EH (cell line): ENCODE results near the gene HOXC13.

Experiments used
- DNase-seq: peaks from one replicate; pipeline ENCODE4 v3.0.0-alpha.2; 2015; ENCODE audit warnings: low read depth

The HOXC13 gene, protein sequence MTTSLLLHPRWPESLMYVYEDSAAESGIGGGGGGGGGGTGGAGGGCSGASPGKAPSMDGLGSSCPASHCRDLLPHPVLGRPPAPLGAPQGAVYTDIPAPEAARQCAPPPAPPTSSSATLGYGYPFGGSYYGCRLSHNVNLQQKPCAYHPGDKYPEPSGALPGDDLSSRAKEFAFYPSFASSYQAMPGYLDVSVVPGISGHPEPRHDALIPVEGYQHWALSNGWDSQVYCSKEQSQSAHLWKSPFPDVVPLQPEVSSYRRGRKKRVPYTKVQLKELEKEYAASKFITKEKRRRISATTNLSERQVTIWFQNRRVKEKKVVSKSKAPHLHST

GRCh38 chr12:53938326-53939140, at the start of gene HOXC13:
TSS of gene HOXC13 (plus strand) at chr12:53938831. CDS start at chr12:53938907, 76 bp downstream.
- DNase-seq, result peak; percentile 76

DNA sequence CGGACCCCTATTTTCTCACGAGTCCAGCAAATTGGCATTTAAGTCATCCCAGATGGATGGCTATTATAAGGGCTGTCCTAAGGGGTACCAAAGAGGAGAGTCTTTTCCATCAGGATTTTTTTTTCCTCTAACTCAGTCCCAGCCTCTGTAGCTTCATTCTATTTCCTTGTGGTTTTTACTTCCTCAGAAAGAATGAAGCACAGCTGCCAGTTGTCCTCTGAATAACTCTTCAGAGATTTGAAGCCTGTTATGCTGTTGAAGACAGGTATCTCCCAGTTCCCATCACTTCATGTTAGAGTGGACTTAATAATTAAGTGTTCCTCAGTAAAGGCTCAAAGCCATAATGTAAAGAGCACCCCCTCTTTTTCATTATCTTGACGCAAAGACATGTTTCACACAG, 48.5 kb upstream of the HOXC13 start:
- no peak for DNase-seq

GRCh38 chr12:53892762-53893395, 45.8 kb upstream of the HOXC13 start:
- no peak for DNase-seq

GRCh38 chr12:53899230-53899629, 39.4 kb upstream of the HOXC13 start:
- DNase-seq, result no peak

- no peak for DNase-seq
These were observed 31.5 kb upstream of the HOXC13 start for GRCh38 chr12:53907103-53907502.

- no peak for DNase-seq
These were observed 21.6 kb upstream of the HOXC13 start for GRCh38 chr12:53916788-53917655.

DNA sequence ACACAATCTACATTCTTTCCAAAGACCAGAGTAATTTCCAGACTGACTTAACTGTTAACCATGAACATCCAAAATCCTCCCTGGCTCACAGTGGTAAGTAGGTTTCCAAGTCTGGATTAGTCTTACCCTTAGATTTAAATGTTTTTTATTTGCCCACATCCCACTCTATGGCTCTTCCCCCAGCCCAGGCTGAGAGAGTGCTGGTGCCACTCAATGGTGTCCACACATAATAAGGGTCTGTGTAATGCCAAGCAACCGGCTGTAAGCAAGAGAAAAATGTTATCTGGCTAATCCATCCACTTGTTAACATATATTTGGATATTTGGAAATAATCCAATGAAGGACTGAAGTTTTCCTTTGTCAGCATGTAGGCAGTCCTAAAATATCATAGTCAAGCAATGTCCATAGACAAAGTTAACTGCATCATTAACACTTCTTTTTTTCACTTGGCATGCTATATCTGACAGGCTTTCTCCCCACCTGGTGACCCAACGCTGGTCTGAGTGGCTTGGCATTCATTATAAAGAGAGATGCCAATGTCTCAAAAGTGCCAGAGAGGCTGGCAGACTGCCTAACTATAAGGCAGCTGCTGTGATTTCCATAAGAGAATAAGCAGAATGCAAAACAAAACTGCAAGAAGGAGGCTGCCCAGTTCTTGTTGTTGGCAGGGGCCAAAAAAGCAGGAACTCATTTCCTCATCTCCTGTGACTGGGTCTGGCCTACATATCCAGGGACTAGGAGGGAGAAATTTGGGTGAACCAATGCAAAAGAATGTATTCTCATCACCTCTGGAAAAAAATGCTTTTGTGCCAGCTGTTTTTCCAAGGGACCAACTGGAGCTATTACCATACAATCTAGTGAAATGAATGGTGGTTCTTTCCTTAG, 13.9 kb upstream of the HOXC13 start:
- no peak for DNase-seq

GRCh38 chr12:53927220-53928029, 11.2 kb upstream of the HOXC13 start:
- DNase-seq, result no peak

- DNase-seq, result no peak
These were observed 10.4 kb upstream of the HOXC13 start for GRCh38 chr12:53928054-53928835.

GRCh38 chr12:53929527-53929926, 9.1 kb upstream of the HOXC13 start:
- no peak for DNase-seq

- DNase-seq, result no peak
These were observed 7.9 kb upstream of the HOXC13 start for GRCh38 chr12:53930591-53931255.

DNA sequence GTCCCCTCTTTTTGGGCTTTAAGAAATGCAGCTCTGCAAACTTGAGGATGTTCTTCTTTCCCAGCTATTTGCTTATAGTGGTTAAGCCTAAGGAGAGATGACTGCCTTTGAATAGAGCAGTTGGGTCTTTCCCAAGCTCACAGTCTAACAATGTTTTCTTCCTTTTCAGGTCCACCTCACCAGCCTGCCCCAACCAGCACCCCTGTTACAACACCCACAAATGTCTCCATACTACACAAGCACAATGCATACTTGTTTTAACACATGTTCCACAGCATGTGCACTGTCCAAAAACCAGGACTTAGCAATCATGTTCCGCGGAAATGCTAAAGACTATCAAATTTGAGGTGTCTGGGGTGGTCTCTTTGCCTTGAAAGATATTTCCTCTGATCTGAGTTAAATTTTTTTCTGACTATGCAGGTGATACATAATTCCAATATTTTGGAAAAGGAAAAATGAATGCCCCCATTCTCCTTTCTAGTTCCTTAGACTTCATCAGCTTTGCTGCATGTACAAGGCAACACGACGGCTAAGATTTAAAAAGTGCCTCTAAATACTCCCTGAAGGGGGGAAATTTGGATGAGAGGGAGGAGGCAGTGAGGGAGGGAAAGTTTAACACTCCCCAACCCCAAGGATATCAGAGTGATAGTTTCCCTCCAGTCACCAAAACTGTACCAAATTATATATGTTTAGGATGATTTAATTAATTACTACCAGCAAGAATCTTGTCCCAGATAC, 6.6 kb upstream of the HOXC13 start:
- no peak for DNase-seq

DNA sequence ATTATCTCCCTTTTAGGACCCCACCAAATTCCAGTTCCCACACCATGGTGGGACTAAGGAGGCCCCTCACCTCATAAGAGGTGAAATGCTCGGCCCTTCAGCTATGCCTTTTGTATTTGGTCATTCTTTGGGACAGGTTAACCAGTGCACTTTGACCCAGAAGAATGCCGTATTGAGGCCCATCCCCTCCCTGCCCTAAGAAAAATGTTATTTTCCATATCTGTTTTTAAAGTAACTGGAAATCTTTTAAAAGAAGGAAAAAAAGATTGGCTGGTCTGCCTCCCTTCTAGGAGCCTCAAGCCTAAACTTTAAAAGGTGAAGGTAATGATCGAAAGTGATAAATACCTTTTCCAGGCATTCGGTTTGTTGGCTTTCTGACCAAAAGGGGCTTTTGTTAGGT, 5.7 kb upstream of the HOXC13 start:
- DNase-seq, result no peak

GRCh38 chr12:53935383-53936341, 3.0 kb upstream of the HOXC13 start:
- no peak for DNase-seq

DNA sequence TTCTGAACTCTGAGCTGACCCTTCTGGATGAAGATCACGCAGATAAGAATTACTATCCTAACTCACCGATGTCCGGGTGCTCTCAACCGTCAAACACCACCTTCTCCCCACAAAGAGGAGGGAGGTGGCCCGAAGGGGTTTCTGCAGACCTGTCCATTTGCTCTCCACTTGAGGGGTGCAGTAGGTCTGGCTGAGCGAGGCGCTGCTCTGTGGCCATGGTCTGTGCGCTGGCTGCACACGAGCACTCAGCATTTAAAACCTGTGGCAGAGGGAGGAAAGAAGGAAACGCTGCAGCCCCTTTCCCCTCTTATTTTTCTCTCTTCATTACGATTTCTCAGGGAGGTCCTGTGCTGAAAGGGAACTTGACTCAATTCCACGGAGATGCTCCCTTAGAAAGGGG, 1.5 kb upstream of the HOXC13 start:
- no peak for DNase-seq

- no peak for DNase-seq
These were observed 870 bp upstream of the HOXC13 start for GRCh38 chr12:53937596-53938325.
